Measurements from ENCODE around the gene KIF5C.

DNA sequence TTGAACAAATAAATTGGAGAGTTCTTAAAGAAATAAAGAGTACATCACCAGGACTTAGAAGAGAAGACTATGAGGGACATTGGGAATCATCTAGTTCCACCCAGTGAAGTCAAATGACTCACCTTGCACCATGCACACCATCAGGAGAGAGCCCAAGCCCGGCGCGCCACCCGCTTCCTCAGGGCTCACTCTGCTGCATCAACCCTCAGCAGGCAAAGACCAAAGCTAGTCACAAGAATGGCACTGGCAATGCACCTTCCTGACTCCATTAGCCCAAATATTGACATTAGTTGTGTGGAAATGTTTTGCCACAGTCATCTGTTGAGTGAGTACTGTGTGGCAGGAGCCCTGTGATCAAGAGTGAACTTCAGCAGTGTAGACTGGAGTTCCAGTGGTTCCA, 156.4 kb downstream of the KIF5C start:
- no peak for TF ChIP-seq POLR2A (IDR thresholded peaks at IDR 0.05)
- TF ChIP-seq, protein P1, sequence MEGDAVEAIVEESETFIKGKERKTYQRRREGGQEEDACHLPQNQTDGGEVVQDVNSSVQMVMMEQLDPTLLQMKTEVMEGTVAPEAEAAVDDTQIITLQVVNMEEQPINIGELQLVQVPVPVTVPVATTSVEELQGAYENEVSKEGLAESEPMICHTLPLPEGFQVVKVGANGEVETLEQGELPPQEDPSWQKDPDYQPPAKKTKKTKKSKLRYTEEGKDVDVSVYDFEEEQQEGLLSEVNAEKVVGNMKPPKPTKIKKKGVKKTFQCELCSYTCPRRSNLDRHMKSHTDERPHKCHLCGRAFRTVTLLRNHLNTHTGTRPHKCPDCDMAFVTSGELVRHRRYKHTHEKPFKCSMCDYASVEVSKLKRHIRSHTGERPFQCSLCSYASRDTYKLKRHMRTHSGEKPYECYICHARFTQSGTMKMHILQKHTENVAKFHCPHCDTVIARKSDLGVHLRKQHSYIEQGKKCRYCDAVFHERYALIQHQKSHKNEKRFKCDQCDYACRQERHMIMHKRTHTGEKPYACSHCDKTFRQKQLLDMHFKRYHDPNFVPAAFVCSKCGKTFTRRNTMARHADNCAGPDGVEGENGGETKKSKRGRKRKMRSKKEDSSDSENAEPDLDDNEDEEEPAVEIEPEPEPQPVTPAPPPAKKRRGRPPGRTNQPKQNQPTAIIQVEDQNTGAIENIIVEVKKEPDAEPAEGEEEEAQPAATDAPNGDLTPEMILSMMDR (IDR thresholded peaks at IDR 0.05): no peak

Data from body of pancreas (tissue), 4 donors.